Astrocyte of the spinal cord (primary cell): Measurements from ENCODE around the gene ZRANB3.

ENCODE experiments used
- DNase-seq: peaks from one replicate; pipeline ENCODE4 v3.0.0; 2011; ENCODE audit warnings: low read depth, low spot score
- H3K4me3 ChIP-seq: 2 replicates; pipeline ENCODE4 v1.5.1; 2011; ENCODE audit warnings: low read depth, mild to moderate bottlenecking, low read length, moderate library complexity
- in situ Hi-C: cut with HindIII; loops from 2 replicates; pipeline ENCODE4 v1.10.0; 2017; ENCODE audit warnings: low sequenced_read_pairs
- TF ChIP-seq, protein P1 (sequence below): IDR thresholded peaks from 2 replicates; pipeline ENCODE4 v1.5.1; 2012; ENCODE audit warnings: low read depth, mild to moderate bottlenecking, low read length, inconsistent platforms

The ZRANB3 gene

DNA sequence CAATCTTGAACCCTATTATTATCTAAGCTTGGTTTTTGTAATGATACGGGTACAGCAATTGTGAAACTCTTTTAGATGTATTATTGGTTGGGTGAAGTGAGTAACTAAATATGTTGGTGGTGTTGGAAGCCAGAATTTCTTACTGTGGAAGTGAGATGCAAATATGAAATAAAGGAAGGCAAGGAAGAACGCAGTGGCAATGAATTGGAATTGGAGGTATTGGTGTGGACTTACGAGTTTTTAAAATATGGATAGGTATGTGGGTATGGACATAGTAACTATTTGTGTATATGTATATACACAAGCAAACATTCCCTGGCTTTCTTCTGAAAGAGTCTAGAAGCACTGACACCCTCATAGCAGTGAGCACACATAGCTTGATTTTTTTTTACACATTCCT is 373.2 kb downstream of the ZRANB3 start:
- in situ Hi-C loops = no loop called here
- H3K4me3 ChIP-seq = no peak overlapping the region
- TF ChIP-seq, protein P1, sequence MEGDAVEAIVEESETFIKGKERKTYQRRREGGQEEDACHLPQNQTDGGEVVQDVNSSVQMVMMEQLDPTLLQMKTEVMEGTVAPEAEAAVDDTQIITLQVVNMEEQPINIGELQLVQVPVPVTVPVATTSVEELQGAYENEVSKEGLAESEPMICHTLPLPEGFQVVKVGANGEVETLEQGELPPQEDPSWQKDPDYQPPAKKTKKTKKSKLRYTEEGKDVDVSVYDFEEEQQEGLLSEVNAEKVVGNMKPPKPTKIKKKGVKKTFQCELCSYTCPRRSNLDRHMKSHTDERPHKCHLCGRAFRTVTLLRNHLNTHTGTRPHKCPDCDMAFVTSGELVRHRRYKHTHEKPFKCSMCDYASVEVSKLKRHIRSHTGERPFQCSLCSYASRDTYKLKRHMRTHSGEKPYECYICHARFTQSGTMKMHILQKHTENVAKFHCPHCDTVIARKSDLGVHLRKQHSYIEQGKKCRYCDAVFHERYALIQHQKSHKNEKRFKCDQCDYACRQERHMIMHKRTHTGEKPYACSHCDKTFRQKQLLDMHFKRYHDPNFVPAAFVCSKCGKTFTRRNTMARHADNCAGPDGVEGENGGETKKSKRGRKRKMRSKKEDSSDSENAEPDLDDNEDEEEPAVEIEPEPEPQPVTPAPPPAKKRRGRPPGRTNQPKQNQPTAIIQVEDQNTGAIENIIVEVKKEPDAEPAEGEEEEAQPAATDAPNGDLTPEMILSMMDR = no peak
- no peak for DNase-seq

DNA sequence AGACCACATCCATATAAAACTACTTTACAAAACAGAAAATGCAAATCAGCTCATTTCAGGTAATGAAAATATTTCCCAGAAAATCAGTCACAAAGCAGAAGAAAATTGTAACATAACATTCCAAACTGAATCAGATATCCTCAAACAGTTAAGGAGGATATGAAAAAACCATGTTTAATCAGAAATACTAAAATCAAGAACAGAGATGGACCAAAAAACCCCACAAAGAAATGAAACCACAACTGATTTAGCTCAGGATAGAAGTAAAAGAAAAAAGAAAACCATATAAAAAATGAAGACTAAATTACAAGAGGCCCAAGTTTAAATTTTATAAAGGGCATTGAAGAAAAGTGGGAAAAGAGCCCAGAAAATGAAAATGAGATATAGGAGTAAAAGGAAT is 376.1 kb downstream of the ZRANB3 start:
- DNase-seq = no peak
- H3K4me3 ChIP-seq = no peak overlapping the region
- in situ Hi-C loops = no loop called here
- TF ChIP-seq, protein P1 = no peak

DNA sequence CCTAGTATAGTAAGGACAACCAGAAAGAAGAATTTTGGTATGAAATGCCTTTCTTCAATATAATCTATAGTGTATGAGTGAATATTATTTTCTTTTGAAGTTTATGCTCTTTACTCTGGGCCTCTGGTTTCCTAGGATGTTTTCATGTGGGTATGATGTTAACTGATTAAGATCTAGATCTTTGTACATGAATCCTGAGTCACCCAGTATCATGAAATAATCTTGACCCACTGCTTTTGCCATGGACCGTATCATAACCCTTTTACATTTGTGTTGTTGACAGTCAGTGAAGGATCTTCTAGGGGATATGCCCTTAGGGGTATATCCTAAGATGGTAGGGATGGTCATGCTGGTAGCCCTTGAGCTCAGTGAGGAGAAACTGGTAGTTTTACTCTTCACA is 378.7 kb downstream of the ZRANB3 start:
- no peak for DNase-seq
- H3K4me3 ChIP-seq = no peak overlapping the region
- TF ChIP-seq, protein P1 = no peak
- in situ Hi-C loops = no loop called here

DNA sequence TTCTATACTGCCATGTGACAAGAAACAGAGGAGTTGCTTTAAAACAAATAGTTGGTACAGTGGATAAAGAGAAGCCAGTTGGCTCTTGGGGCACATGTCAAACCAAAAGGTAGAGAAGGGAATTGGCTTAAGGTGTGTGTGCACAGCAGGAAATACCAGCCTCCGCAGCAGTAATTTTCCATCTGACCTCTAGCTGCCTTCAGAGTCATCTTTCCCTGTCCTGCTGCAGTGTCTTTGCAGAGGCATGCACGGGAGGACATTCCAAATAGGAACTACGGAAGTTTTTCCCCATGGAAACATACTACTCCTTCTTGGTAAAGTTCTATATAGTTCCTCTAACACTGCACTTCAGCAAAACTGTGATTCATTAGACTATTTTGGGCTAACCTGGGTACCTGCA is 379.4 kb downstream of the ZRANB3 start:
- no peak overlapping the region for H3K4me3 ChIP-seq
- DNase-seq = no peak
- TF ChIP-seq, protein P1 = no peak
- in situ Hi-C loops = no loop called here

DNA sequence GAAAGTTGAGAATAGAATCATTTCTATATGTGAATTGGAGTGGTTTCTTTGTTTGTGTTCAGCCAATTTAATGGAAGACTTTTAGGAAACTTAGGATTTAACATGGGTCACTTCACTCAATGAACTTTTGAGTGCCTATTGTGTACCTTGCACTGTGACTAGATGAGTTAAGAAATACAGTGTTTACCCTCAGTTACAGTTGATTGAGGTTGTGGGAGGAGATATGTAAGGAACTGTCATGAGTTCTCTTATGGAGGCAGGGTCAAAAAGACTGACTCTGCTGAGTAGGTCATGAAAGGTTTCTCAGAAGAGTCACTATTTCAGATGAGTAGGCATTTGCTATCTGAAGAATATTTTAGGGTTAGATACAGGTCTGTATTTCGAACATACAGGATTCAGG is 380.3 kb downstream of the ZRANB3 start:
- DNase-seq = no peak
- H3K4me3 ChIP-seq = no peak overlapping the region
- TF ChIP-seq, protein P1 = no peak
- in situ Hi-C loops = no loop called here

DNA sequence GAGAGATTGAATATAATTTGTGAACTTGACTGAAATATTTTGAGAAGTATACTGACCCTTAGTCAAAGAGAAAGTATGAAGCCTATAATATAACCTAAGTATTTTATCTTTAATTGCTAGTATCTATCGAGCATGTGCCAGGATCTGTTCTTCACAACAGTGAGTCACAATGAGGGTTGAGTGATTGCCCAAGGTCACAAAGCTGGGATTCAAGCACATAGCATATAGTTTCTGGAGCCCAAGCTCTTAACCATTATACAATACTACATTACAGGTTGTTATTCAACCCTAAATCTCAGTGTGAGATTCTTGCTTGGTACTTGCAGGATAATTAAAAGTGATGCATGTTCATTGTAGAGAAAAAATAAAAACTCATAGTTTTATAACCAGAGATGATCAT is 381.8 kb downstream of the ZRANB3 start:
- TF ChIP-seq, protein P1 = no peak
- peak; percentile 19 for DNase-seq
- in situ Hi-C loops = no loop called here
- no peak overlapping the region for H3K4me3 ChIP-seq

DNA sequence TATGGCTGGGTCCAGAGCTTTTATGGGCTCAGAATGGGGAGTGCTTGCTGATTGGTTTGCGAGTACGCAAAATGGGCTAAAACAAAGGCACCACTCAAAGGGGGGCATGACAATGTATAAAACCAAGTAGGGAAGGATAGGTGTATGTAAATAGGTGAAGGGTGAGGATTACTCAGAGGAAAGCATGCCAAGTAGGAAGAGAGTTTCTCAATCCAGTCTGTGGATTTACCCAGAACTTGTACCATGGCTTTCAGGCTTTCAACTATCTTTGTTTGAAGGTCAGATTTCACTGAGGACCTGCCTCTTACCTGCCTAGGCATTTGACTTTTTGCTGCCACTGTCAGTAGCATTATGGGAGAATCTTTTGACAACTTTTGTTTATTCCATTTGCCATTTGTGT is 386.7 kb downstream of the ZRANB3 start:
- no peak for DNase-seq
- in situ Hi-C loops = no loop called here
- no peak overlapping the region for H3K4me3 ChIP-seq
- TF ChIP-seq, protein P1 = no peak
